H1 (cell line): ENCODE results near the gene SPINK4. TPM values are rescaled to one million over a fixed set of nuclear protein-coding genes. Genes with fewer than 3 reads are reported as not detected.

Source experiments
- CBX5 ChIP-seq: fragments of 300-800, 300-1000 bp; sonication (generic); IDR thresholded peaks from 2 replicates; pipeline ENCODE4 v1.7.1; 2016; ENCODE audit warnings: antibody characterized with exemption, low read length, low read depth
- EGR1 ChIP-seq: IDR thresholded peaks from 2 replicates; pipeline ENCODE4 v1.6.1; 2011; ENCODE audit warnings: low read depth, low read length, borderline replicate concordance
- KDM1A ChIP-seq: fragments of 200-600, 300-600 bp; sonication (generic); IDR thresholded peaks from 2 replicates; pipeline ENCODE4 v1.7.1; 2016; ENCODE audit warnings: mild to moderate bottlenecking, low read length, borderline replicate concordance
- POLR2A ChIP-seq, 2 experiments: IDR thresholded peaks; 1 replicate in 1 of 2; 2 replicates in 1 of 2; pipeline ENCODE4 v1.6.1; 2011; ENCODE audit warnings: low read depth in 2 of 2, low read length in 2 of 2, mild to moderate bottlenecking in 2 of 2; ENCODE audit errors: control extremely low read depth in 1 of 2
- SP1 ChIP-seq: IDR thresholded peaks from 2 replicates; pipeline ENCODE4 v1.6.1; 2011; ENCODE audit warnings: low read depth, low read length
- TAF7 ChIP-seq: optimal IDR thresholded peaks from 2 replicates; pipeline ENCODE3; 2011; ENCODE audit warnings: low read depth, mild to moderate bottlenecking, inconsistent platforms, low read length, moderate library complexity, borderline replicate concordance
- TBP ChIP-seq: IDR thresholded peaks from 2 replicates; pipeline ENCODE4 v1.6.1; 2011; ENCODE audit warnings: low read depth, low read length, improper control_type of control experiment
- TCF12 ChIP-seq: IDR thresholded peaks from 2 replicates; pipeline ENCODE4 v1.6.1; 2011; ENCODE audit warnings: low read depth, mild to moderate bottlenecking, low read length
- TEAD4 ChIP-seq: IDR thresholded peaks from 2 replicates; pipeline ENCODE4 v1.6.1; 2012; ENCODE audit warnings: low read depth, low read length, inconsistent platforms, mixed read lengths
- polyA plus RNA-seq, 7 experiments: library from polyadenylated mRNA; depleted of rRNA in 3 of 7; stranded (reverse) in 5 of 7; unstranded in 2 of 7; fragments of >200 nt in 5 of 7; fragments of 200-250 nt in 2 of 7; gene quantifications; 1 replicate in 5 of 7; 2 replicates in 1 of 7; 4 replicates in 1 of 7; pipeline versions ENCODE4 v1.2.1 to v1.2.3, GENCODE V29; 2011 to 2013; ENCODE audit warnings: missing spikeins in 2 of 7, mixed read lengths in 2 of 7
- total RNA-seq: library from RNA; stranded (reverse); fragmentation: NEBNext Ultra II Directional; extraction: Animal tissue kit (Norgen Biotek cat#: 25700); gene quantifications from 2 replicates; pipeline ENCODE4 v1.2.1, GENCODE V29; 2021
- TF ChIP-seq, protein P1 (sequence below): IDR thresholded peaks from 2 replicates; pipeline ENCODE4 v1.6.1; 2011; ENCODE audit warnings: low read depth, mild to moderate bottlenecking, low read length; ENCODE audit not compliant: insufficient read depth
- TF ChIP-seq, protein P2 (sequence below): fragments of 300-600 bp; sonication (generic); IDR thresholded peaks from 2 replicates; pipeline ENCODE4 v1.7.1; 2012; ENCODE audit warnings: low read length, moderate library complexity, mild to moderate bottlenecking, inconsistent platforms; ENCODE audit not compliant: insufficient replicate concordance

Gene SPINK4
- total and polyA plus RNA-seq, 2 of the 8 experiments (the other 6 are each of a cell fraction or from before 2014, with no cell fraction given) = not detected

DNA sequence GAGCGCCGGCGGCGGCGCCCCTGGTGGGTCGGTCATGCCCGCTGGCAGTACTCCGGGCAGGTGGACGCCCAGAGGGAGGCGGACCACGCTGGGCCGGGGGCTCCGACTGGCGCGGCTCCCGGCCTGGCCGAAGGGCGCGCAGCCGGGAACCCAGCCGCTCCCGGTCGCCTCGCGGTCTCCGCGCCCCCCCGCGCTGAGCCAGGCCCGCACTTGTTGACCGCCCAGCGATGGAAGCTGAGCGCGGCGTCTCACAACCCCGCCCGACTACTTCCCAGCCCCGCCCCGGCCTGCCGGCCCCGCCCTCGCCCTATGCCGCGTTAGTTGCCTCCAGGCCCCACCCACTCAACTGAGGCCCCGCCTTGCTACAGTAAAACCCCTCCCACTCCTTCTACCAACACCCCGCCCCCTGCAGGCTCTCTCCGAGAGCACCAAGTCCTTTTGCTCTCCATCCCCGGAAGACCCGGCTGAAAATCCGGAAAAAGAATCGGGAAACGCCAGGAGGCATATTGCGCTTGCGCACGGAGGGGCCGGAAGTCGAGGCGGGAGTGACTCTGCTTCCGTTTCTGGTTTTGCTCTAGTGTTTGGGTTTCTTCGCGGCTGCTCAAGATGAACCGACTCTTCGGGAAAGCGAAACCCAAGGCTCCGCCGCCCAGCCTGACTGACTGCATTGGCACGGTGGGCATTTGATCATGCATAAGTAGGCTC, 24.7 kb downstream of the SPINK4 start, which contains the start of the genes BAG1 and CHMP5 (continued):
- TF ChIP-seq CBX5 = no peak
- TF ChIP-seq KDM1A = no peak
- TF ChIP-seq, protein P1, sequence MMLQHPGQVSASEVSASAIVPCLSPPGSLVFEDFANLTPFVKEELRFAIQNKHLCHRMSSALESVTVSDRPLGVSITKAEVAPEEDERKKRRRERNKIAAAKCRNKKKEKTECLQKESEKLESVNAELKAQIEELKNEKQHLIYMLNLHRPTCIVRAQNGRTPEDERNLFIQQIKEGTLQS = no peak
- TF ChIP-seq TBP = no peak
- peak; percentile 60; the same call in 1 of the 2 replicates for TF ChIP-seq EGR1
- TF ChIP-seq TAF7 = peak; percentile 10
- TF ChIP-seq, protein P2, sequence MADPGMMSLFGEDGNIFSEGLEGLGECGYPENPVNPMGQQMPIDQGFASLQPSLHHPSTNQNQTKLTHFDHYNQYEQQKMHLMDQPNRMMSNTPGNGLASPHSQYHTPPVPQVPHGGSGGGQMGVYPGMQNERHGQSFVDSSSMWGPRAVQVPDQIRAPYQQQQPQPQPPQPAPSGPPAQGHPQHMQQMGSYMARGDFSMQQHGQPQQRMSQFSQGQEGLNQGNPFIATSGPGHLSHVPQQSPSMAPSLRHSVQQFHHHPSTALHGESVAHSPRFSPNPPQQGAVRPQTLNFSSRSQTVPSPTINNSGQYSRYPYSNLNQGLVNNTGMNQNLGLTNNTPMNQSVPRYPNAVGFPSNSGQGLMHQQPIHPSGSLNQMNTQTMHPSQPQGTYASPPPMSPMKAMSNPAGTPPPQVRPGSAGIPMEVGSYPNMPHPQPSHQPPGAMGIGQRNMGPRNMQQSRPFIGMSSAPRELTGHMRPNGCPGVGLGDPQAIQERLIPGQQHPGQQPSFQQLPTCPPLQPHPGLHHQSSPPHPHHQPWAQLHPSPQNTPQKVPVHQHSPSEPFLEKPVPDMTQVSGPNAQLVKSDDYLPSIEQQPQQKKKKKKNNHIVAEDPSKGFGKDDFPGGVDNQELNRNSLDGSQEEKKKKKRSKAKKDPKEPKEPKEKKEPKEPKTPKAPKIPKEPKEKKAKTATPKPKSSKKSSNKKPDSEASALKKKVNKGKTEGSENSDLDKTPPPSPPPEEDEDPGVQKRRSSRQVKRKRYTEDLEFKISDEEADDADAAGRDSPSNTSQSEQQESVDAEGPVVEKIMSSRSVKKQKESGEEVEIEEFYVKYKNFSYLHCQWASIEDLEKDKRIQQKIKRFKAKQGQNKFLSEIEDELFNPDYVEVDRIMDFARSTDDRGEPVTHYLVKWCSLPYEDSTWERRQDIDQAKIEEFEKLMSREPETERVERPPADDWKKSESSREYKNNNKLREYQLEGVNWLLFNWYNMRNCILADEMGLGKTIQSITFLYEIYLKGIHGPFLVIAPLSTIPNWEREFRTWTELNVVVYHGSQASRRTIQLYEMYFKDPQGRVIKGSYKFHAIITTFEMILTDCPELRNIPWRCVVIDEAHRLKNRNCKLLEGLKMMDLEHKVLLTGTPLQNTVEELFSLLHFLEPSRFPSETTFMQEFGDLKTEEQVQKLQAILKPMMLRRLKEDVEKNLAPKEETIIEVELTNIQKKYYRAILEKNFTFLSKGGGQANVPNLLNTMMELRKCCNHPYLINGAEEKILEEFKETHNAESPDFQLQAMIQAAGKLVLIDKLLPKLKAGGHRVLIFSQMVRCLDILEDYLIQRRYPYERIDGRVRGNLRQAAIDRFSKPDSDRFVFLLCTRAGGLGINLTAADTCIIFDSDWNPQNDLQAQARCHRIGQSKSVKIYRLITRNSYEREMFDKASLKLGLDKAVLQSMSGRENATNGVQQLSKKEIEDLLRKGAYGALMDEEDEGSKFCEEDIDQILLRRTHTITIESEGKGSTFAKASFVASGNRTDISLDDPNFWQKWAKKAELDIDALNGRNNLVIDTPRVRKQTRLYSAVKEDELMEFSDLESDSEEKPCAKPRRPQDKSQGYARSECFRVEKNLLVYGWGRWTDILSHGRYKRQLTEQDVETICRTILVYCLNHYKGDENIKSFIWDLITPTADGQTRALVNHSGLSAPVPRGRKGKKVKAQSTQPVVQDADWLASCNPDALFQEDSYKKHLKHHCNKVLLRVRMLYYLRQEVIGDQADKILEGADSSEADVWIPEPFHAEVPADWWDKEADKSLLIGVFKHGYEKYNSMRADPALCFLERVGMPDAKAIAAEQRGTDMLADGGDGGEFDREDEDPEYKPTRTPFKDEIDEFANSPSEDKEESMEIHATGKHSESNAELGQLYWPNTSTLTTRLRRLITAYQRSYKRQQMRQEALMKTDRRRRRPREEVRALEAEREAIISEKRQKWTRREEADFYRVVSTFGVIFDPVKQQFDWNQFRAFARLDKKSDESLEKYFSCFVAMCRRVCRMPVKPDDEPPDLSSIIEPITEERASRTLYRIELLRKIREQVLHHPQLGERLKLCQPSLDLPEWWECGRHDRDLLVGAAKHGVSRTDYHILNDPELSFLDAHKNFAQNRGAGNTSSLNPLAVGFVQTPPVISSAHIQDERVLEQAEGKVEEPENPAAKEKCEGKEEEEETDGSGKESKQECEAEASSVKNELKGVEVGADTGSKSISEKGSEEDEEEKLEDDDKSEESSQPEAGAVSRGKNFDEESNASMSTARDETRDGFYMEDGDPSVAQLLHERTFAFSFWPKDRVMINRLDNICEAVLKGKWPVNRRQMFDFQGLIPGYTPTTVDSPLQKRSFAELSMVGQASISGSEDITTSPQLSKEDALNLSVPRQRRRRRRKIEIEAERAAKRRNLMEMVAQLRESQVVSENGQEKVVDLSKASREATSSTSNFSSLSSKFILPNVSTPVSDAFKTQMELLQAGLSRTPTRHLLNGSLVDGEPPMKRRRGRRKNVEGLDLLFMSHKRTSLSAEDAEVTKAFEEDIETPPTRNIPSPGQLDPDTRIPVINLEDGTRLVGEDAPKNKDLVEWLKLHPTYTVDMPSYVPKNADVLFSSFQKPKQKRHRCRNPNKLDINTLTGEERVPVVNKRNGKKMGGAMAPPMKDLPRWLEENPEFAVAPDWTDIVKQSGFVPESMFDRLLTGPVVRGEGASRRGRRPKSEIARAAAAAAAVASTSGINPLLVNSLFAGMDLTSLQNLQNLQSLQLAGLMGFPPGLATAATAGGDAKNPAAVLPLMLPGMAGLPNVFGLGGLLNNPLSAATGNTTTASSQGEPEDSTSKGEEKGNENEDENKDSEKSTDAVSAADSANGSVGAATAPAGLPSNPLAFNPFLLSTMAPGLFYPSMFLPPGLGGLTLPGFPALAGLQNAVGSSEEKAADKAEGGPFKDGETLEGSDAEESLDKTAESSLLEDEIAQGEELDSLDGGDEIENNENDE = no peak
- TF ChIP-seq TEAD4 = no peak
- peak in 1 of 2 experiments; percentile 66; a peak in 1 of 3 replicates for TF ChIP-seq POLR2A (IDR thresholded peaks at IDR 0.05; ENCODE audit: control extremely low read depth in 1 of 2, low read depth in 2 of 2, low read length in 2 of 2)
- no peak for TF ChIP-seq TCF12
- TF ChIP-seq SP1 = peak; percentile 94
